Left lung (tissue), 10 donors: Measurements from ENCODE around the gene ADAMTSL1. TPM values are rescaled to one million over a fixed set of nuclear protein-coding genes. Genes with fewer than 3 reads are reported as not detected.

Experiments used
- ATAC-seq: fragments of 200-7000 bp; cut with Tn5 transposase; one replicate; pipeline ENCODE4 v1.9.1; 2020; ENCODE audit warnings: moderate library complexity
- DNase-seq, 4 donors: peaks; one replicate each; pipeline ENCODE4 v3.0.0-alpha.2; 2013 to 2020
- H3K27ac ChIP-seq, 2 donors: fragments of 200-600 bp; sonication (generic) in 1 of 2; one replicate each; pipeline versions ENCODE4 v1.5.0 to v1.8.0; 2020 to 2021
- H3K27me3 ChIP-seq, 2 donors: fragments of 200-600 bp; sonication (generic) in 1 of 2; one replicate each; pipeline versions ENCODE4 v1.5.0 to v1.8.0; 2020 to 2021
- H3K36me3 ChIP-seq, 2 donors: fragments of 200-600 bp; sonication (generic) in 1 of 2; one replicate each; pipeline versions ENCODE4 v1.5.0 to v1.8.0; 2020 to 2021
- H3K4me1 ChIP-seq, 2 donors: fragments of 200-600 bp; one replicate each; pipeline ENCODE4 v1.8.0; 2021
- H3K4me3 ChIP-seq, 2 donors: fragments of 200-600 bp; sonication (generic) in 1 of 2; one replicate each; pipeline versions ENCODE4 v1.5.0 to v1.8.0; 2020 to 2021; ENCODE audit warnings: mild to moderate bottlenecking in 1 of 2
- H3K9me3 ChIP-seq, 2 donors: fragments of 200-600 bp; sonication (generic) in 1 of 2; one replicate each; pipeline versions ENCODE4 v1.5.0 to v1.8.0; 2020 to 2021
- intact Hi-C, 2 donors: fragments of 100-400 bp; cut with DNase I; formaldehyde crosslinking; loops; one replicate each; pipeline versions ENCODE4 v1.11.2 to v1.14.2; 2022
- polyA plus RNA-seq, 6 donors: library from polyadenylated mRNA; unstranded; fragments of 120-200 nt; gene quantifications; one replicate each; pipeline ENCODE4 v1.2.1, GENCODE V29; 2013; ENCODE audit not compliant: insufficient read length in 6 of 6
- total RNA-seq, 2 donors: library from RNA; stranded (reverse); fragmentation: NEBNext Ultra II Directional; extraction: Animal tissue kit (Norgen Biotek cat#: 25700); gene quantifications; one replicate each; pipeline ENCODE4 v1.2.1, GENCODE V29; 2021
- TF ChIP-seq, protein P1 (sequence below), 2 donors: fragments of 200-600 bp; sonication (generic) in 1 of 2; IDR thresholded peaks; one replicate each; pipeline versions ENCODE4 v1.5.0 to v1.8.0; 2021; ENCODE audit warnings: antibody characterized with exemption in 2 of 2
- donor health status: DM: no; HTN: yes; CAD: no.
- donor health status: DM: no; HTN: no; CAD: no.

ADAMTSL1 gene
- total and polyA plus RNA-seq, 8 donors: 3.0 to 28.1 (median 17.9) TPM

DNA sequence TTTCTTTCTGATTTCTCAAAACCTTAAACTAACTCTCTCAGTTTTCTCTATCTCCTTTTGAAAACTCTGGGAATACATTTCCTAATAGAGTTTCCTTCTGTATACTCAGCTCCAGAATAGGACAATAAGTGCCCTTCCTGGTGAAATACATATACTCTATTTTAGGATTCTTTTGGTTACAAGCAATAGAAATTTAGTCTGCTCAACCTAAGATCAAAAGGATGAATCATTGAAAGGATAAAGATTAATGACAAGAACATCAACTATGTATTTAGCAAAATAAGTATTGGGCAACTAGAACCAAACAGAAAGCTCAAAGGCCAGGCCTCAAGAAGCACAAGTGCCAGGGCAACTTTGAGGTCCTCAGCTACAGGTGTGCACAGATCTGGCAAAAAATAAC lies 127.1 kb downstream of the ADAMTSL1 start:
- intact Hi-C loops: no loop called here
- no peak overlapping the region for H3K27ac ChIP-seq

DNA sequence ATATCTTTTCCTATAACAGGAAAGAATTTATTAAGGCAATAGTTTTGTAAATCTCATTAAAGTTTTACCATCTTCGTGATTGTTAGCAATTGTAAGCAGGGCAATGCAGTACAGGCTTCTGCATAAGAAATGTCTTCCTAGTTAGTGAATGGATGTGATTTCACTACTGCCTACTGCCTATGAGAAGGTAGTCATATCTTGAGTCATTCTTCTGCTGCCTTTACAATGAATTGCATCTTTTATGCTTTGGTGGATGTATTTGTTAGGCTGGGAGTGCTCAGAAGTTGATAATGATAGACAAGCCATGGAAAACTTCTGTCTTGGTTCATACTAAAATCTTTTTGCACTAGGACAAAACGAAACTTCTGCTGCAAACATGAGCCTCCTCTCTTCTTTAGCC lies 128.0 kb downstream of the ADAMTSL1 start:
- DNase-seq (no peak), ATAC-seq (no peak)
- Histone ChIP-seq H3K9me3 (peaks cover 0 to 4% of the 10 kb centered on the region in 2 donors), H3K4me3 (no peak overlapping the region), H3K36me3 (no peaks in the 10 kb centered on the region), H3K4me1 (no peaks in the 10 kb centered on the region), H3K27ac (no peak overlapping the region), H3K27me3 (no peaks in the 10 kb centered on the region)
- intact Hi-C loops: no loop called here
- TF ChIP-seq, protein P1, sequence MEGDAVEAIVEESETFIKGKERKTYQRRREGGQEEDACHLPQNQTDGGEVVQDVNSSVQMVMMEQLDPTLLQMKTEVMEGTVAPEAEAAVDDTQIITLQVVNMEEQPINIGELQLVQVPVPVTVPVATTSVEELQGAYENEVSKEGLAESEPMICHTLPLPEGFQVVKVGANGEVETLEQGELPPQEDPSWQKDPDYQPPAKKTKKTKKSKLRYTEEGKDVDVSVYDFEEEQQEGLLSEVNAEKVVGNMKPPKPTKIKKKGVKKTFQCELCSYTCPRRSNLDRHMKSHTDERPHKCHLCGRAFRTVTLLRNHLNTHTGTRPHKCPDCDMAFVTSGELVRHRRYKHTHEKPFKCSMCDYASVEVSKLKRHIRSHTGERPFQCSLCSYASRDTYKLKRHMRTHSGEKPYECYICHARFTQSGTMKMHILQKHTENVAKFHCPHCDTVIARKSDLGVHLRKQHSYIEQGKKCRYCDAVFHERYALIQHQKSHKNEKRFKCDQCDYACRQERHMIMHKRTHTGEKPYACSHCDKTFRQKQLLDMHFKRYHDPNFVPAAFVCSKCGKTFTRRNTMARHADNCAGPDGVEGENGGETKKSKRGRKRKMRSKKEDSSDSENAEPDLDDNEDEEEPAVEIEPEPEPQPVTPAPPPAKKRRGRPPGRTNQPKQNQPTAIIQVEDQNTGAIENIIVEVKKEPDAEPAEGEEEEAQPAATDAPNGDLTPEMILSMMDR (IDR thresholded peaks at IDR 0.05): no peak

More for the DNA sequence above, 127.1 kb downstream of the ADAMTSL1 start:
- Histone ChIP-seq H3K4me1 (no peaks in the 10 kb centered on the region), H3K4me3 (no peak overlapping the region), H3K36me3 (no peaks in the 10 kb centered on the region), H3K9me3 (peaks cover 0 to 4% of the 10 kb centered on the region in 2 donors), H3K27me3 (no peaks in the 10 kb centered on the region)
- ATAC-seq (no peak), DNase-seq (no peak)
- TF ChIP-seq, protein P1 (IDR thresholded peaks at IDR 0.05): no peak

DNA sequence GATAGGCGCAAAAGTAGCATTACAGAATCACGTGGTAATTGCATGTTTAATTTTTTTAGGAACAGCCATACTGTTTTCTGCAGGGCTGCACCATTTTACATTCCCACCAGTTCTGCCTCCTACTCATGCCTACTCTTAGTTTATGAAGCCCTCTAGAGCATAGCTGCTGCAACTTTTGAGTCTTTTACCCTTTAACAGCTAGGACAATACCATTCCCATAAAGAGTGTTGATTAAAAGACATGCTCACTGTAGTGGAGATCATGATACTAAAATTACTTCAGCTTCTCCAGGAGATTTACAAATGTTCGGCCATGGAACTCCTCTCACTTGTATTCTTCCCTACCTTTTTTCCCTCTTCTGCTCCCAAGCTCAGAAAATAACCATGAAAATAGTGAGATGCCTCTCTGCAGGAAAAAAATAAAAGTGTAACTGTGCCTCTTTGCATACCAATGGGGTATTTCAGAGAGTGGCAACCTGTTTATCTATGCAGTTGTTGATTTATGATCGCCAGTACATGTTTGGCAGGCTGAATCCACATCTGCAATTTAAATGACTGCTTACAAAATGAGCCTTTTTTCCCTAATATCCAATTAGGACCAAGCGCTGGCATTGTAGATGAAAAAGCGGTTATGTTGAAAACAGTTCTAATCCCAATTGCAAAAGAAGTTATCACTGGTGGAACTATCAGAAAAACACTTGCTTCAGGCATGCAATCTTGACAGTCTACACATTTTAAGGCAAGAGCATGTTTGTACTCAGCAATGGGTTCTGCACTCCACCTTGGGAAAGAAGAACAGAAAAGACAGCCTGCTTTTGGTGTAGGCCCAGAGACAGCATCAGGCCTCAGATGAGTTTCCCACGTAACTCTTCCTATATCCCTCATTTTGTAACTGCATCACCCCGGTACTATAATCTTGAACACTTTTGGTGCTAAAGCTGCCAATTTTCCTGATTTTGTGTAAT lies 131.1 kb downstream of the ADAMTSL1 start:
- Histone ChIP-seq H3K4me3 (no peak overlapping the region), H3K27ac (no peak overlapping the region), H3K27me3 (no peaks in the 10 kb centered on the region), H3K36me3 (no peaks in the 10 kb centered on the region), H3K9me3 (peaks cover 0 to 4% of the 10 kb centered on the region in 2 donors), H3K4me1 (no peaks in the 10 kb centered on the region)
- TF ChIP-seq, protein P1 (IDR thresholded peaks at IDR 0.05): no peak
- intact Hi-C loops: no loop called here
- DNase-seq (no peak), ATAC-seq (no peak)

DNA sequence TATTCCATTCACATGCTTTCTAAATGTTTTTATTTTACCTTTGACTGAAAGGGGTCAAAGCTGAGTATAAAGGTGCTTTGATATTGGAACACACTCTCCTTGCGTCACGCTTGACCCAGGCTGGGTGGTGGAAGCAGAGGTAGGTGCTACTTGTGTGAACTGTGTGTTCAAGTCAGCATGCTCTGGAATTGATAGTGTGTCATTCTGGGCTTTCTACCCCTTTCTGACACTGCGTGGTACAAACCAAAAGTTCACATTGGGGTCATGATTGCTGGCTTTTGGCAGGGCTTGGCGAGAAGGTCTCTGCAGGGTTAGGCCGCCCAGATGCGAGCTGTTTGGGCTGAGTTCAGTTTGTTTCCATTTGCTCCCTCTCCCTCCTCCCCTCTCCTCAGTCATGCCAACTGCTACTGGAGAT lies 131.8 kb downstream of the ADAMTSL1 start:
- peaks cover 0 to 4% of the 10 kb centered on the region in 2 donors for H3K9me3 ChIP-seq
- no peak overlapping the region for H3K27ac ChIP-seq
- H3K4me1 ChIP-seq: no peaks in the 10 kb centered on the region
- intact Hi-C loops: no loop called here
- H3K27me3 ChIP-seq: no peaks in the 10 kb centered on the region
- TF ChIP-seq, protein P1 (IDR thresholded peaks at IDR 0.05): no peak
- ATAC-seq: peak; percentile 27
- H3K36me3 ChIP-seq: no peaks in the 10 kb centered on the region
- H3K4me3 ChIP-seq: no peak overlapping the region
- DNase-seq: peak in 2 of 4 donors; percentile 12 to 21

DNA sequence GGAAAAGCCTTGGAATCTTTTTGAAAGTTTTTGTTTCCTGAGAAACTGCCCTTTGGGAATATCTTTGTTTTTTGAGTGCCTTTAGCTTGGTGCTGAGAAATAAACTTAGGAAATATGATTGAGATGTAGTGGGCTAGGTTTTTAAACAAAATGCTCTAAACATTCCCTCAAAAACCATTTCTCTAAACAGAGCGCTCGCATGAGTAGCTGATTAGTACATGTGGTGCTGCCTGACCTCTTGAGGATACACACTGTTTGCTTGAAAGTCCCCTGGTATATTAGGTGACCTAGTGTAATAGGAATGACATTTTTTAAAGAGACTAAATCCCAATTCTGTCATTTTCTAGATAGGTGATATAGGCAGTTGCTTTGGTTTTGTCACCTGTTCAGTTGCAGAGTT lies 132.3 kb downstream of the ADAMTSL1 start:
- Histone ChIP-seq H3K27ac (no peak overlapping the region), H3K9me3 (peaks cover 0 to 4% of the 10 kb centered on the region in 2 donors), H3K4me3 (no peak overlapping the region), H3K27me3 (no peaks in the 10 kb centered on the region), H3K36me3 (no peaks in the 10 kb centered on the region), H3K4me1 (no peaks in the 10 kb centered on the region)
- intact Hi-C loops: no loop called here
- TF ChIP-seq, protein P1 (IDR thresholded peaks at IDR 0.05): no peak
- ATAC-seq (no peak), DNase-seq (no peak)
